ENCODE results near the gene CCDC61. TPM values are rescaled to one million over a fixed set of nuclear protein-coding genes. Genes with fewer than 3 reads are reported as not detected.
A peak's percentile ranks its signal among the peaks of the same experiment; 100 is the strongest.

The CCDC61 gene
- total and polyA plus RNA-seq, 8 donors: 4.9 to 19.9 (median 9.0) TPM

- no peaks in the 10 kb centered on the region for H3K4me1 ChIP-seq
- intact Hi-C loops (cut with DNase I): no loop called here
- 59 to 64% methylated on average over 8 of the region's 8 CpGs for WGBS, 2 donors
- no peak overlapping the region for H3K4me3 ChIP-seq
- no peak for FAIRE-seq
- H3K36me3 ChIP-seq: no peaks in the 10 kb centered on the region
- TF ChIP-seq CTCF (IDR thresholded peaks at IDR 0.05): no peak
- no peaks in the 10 kb centered on the region for H3K27me3 ChIP-seq
- no peak overlapping the region for H3K27ac ChIP-seq
- no peak for ATAC-seq
- no peak for DNase-seq
- no peaks in the 10 kb centered on the region for H3K9me3 ChIP-seq
Measured at GRCh38 chr19:45959517-45960025, 35.7 kb upstream of the CCDC61 start.

- no peaks in the 10 kb centered on the region for H3K4me1 ChIP-seq
- TF ChIP-seq CTCF (IDR thresholded peaks at IDR 0.05): no peak
- DNase-seq (peak in 3 of 6 donors; percentile 34 to 40 (median 35)), ATAC-seq (peak in 3 of 4 donors; percentile 48 to 66 (median 58)), FAIRE-seq (no peak)
- H3K9me3 ChIP-seq: no peaks in the 10 kb centered on the region
- 30 to 35% methylated on average over 19 of the region's 19 CpGs for WGBS, 2 donors
- H3K4me3 ChIP-seq: no peak overlapping the region
- H3K27ac ChIP-seq: no peak overlapping the region
- H3K36me3 ChIP-seq: no peaks in the 10 kb centered on the region
- H3K27me3 ChIP-seq: no peaks in the 10 kb centered on the region
- intact Hi-C loops (cut with DNase I): no loop called here
Measured at GRCh38 chr19:45960595-45961235, 34.6 kb upstream of the CCDC61 start.

GRCh38 chr19:45962021-45962420 lies 33.2 kb upstream of the CCDC61 start:
- DNase-seq: no peak

GRCh38 chr19:45967246-45967645 lies 28.0 kb upstream of the CCDC61 start:
- Histone ChIP-seq H3K9me3 (no peaks in the 10 kb centered on the region), H3K4me1 (no peaks in the 10 kb centered on the region), H3K4me3 (no peak overlapping the region), H3K27me3 (peaks cover 0 to under 1% (median 0%) of the 10 kb centered on the region in 4 donors), H3K27ac (no peak overlapping the region), H3K36me3 (no peaks in the 10 kb centered on the region)
- no peak for DNase-seq
- intact Hi-C loops (cut with DNase I): no loop called here
- WGBS, 2 donors: 28 to 34% methylated on average over 7 of the region's 7 CpGs
- no peak for FAIRE-seq
- no peak for ATAC-seq
- no peak for TF ChIP-seq CTCF (IDR thresholded peaks at IDR 0.05)

More at GRCh38 chr19:45962021-45962420, 33.2 kb upstream of the CCDC61 start:
- intact Hi-C loops (cut with DNase I): no loop called here
- Histone ChIP-seq H3K27me3 (no peaks in the 10 kb centered on the region), H3K9me3 (no peaks in the 10 kb centered on the region), H3K27ac (no peak overlapping the region), H3K4me3 (no peak overlapping the region), H3K36me3 (no peaks in the 10 kb centered on the region), H3K4me1 (no peaks in the 10 kb centered on the region)
- TF ChIP-seq CTCF (IDR thresholded peaks at IDR 0.05): no peak
- WGBS, 2 donors: 78 to 83% methylated on average over 15 of the region's 15 CpGs
- ATAC-seq (no peak), FAIRE-seq (no peak)

- no peaks in the 10 kb centered on the region for H3K9me3 ChIP-seq
- 49 to 58% methylated on average over 9 of the region's 9 CpGs for WGBS, 2 donors
- no peak overlapping the region for H3K27ac ChIP-seq
- no peaks in the 10 kb centered on the region for H3K4me1 ChIP-seq
- no peak for TF ChIP-seq CTCF (IDR thresholded peaks at IDR 0.05)
- DNase-seq (no peak), FAIRE-seq (no peak), ATAC-seq (no peak)
- H3K36me3 ChIP-seq: no peaks in the 10 kb centered on the region
- H3K27me3 ChIP-seq: peaks cover 0 to 5% (median 0%) of the 10 kb centered on the region in 4 donors
- no peak overlapping the region for H3K4me3 ChIP-seq
- intact Hi-C loops (cut with DNase I): no loop called here
Measured at GRCh38 chr19:45968626-45969025, 26.6 kb upstream of the CCDC61 start.

Data from pancreas (tissue), 10 donors.